Nephron progenitor cell (in vitro differentiated cells): ENCODE measurements around the gene PPIB.

Experiments
- DNase-seq: peaks from one replicate; pipeline ENCODE4 v3.0.0; 2021
- H3K27ac Mint-ChIP-seq: 2 replicates; pipeline ENCODE4 v1.8.0; 2021; ENCODE audit warnings: mild to moderate bottlenecking, moderate library complexity, mixed read lengths
- H3K27me3 Mint-ChIP-seq: 2 replicates; pipeline ENCODE4 v1.8.0; 2021; ENCODE audit warnings: mild to moderate bottlenecking, low read depth, mixed read lengths; ENCODE audit not compliant: poor library complexity
- H3K36me3 Mint-ChIP-seq: 2 replicates; pipeline ENCODE4 v1.8.0; 2021; ENCODE audit warnings: low read depth, mixed read lengths
- H3K4me1 Mint-ChIP-seq: 2 replicates; pipeline ENCODE4 v1.8.0; 2021; ENCODE audit warnings: mixed read lengths
- H3K4me3 Mint-ChIP-seq: 2 replicates; pipeline ENCODE4 v1.8.0; 2021; ENCODE audit warnings: mild to moderate bottlenecking, moderate library complexity, mixed read lengths
- H3K9me3 Mint-ChIP-seq: 2 replicates; pipeline ENCODE4 v1.8.0; 2021; ENCODE audit warnings: mild to moderate bottlenecking, moderate library complexity, mixed read lengths
- TF ChIP-seq, protein P1 (sequence below): fragments of 200-600 bp; sonication (generic); IDR thresholded peaks from 2 replicates; pipeline ENCODE4 v1.5.0; 2021; ENCODE audit warnings: antibody characterized with exemption

Gene PPIB

DNA sequence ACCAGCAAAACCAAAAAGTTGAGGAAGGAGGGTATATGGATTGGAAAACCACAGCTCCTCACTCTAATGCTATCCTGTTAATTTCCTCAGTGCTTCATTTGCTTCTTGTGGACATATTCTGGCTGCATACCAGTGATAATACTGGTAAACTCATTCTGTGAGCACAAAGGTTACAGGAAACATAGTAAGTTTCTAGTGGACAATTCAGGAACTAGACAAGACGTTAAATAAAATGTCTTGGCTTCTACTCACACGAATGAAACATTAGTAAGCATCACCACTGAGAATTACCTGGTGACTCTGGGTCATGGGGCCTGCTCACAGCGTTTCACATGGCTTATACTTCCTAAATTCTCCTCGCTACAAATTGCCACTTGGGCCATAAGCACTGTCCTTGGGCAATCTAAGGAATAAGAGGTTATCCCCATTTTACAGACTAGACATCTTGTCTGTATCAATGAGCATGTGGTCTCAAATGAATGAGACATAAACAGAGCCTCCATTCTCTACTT, 20.1 kb upstream of the PPIB start:
- no peak for DNase-seq
- Mint-ChIP-seq H3K4me3 (no peak overlapping the region), H3K4me1 (peaks cover 28% of the 10 kb centered on the region), H3K27me3 (no peaks in the 10 kb centered on the region), H3K9me3 (no peaks in the 10 kb centered on the region), H3K27ac (no peak overlapping the region), H3K36me3 (peaks cover 22% of the 10 kb centered on the region)
- TF ChIP-seq, protein P1, sequence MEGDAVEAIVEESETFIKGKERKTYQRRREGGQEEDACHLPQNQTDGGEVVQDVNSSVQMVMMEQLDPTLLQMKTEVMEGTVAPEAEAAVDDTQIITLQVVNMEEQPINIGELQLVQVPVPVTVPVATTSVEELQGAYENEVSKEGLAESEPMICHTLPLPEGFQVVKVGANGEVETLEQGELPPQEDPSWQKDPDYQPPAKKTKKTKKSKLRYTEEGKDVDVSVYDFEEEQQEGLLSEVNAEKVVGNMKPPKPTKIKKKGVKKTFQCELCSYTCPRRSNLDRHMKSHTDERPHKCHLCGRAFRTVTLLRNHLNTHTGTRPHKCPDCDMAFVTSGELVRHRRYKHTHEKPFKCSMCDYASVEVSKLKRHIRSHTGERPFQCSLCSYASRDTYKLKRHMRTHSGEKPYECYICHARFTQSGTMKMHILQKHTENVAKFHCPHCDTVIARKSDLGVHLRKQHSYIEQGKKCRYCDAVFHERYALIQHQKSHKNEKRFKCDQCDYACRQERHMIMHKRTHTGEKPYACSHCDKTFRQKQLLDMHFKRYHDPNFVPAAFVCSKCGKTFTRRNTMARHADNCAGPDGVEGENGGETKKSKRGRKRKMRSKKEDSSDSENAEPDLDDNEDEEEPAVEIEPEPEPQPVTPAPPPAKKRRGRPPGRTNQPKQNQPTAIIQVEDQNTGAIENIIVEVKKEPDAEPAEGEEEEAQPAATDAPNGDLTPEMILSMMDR = no peak

DNA sequence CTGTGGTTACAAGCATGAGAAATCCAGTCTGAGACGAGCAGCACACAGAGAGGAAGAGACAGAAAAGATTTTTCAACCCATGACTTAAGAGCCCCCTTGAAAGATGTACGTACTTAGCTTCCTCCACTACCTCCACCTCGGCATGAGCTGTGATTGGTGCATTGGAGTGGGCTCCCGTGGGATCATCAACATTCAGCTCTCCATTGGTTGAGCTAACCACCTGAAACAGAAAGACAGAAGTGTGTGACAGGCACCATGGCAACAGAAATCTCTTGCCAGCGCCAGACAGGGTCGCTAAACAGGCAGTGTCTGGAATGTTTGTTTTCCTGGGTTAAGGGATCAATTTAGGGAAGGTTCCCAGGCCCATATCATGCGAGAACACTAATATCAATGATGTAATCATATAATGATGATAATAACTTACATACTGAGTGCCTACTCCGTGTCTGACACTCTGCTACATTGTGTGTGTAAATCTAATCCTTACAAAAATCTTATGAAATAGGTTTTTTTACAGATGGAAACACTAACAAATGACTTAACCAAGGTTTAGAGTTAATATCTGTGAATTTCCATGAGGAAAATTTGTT, 17.5 kb upstream of the PPIB start:
- Mint-ChIP-seq H3K9me3 (no peaks in the 10 kb centered on the region), H3K4me1 (peaks cover 49% of the 10 kb centered on the region), H3K4me3 (no peak overlapping the region), H3K27ac (peak overlapping the region; percentile 95), H3K27me3 (no peaks in the 10 kb centered on the region), H3K36me3 (peaks cover 27% of the 10 kb centered on the region)
- DNase-seq = peak; percentile 37
- TF ChIP-seq, protein P1 = no peak

DNA sequence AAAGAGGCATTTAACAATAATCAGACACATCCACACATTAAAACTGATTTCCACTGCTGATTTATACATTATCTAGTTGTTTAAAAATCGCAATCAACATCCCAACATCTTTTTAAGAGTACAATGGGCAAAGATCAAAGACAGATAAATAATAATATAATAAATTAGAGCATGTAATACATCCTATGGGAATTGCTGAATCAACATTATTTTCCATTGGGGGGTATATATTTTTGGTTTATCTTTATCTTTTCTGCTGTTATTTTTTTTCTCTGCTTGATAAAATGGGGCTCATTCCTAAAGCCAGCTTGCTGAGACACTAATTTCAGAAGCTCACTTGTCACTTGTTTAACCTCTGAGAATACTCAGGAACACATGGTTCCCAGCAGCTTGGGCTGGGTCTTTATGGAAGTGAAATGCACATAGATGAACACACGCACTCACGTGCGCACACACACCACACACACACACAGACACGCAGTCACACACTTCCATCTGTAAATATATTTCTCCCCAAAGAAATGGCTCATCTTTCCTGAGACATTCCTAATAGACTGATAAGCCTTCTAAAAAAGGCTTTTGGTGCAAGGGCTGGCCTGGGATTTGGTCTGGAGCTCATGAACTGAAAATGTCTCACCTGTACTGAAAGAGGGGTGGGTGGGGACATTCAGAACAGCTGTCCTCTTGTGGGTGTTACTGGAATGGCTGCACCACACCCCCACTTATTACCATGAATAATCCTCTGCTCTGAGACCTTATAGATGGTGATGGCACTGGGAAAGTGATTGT, 3.5 kb upstream of the PPIB start:
- peaks cover 25% of the 10 kb centered on the region for H3K4me1 Mint-ChIP-seq
- no peaks in the 10 kb centered on the region for H3K27me3 Mint-ChIP-seq
- H3K9me3 Mint-ChIP-seq = no peaks in the 10 kb centered on the region
- H3K4me3 Mint-ChIP-seq = no peak overlapping the region
- no peak overlapping the region for H3K27ac Mint-ChIP-seq
- DNase-seq = no peak
- TF ChIP-seq, protein P1 = no peak
- peaks cover 9% of the 10 kb centered on the region for H3K36me3 Mint-ChIP-seq

DNA sequence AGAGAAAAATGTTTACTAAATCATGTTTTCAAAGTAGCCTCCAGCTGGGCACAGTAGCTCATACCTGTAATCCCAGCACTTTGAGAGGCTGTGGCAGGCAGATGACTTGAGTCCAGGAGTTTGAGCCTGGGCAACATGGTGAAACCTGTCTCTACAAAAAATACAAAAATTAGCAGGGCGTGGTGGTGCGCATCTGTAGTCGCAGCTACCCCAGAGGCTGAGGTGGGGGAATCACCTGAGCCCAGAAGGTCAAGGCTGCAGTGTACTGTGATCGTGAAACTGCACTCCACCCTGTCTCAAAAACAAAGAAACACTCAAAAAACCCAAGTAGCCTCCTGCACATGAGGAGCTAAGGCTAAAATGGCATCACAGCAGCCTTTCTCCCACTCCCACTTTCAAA, 1.6 kb upstream of the PPIB start:
- H3K27me3 Mint-ChIP-seq = no peaks in the 10 kb centered on the region
- DNase-seq = no peak
- H3K27ac Mint-ChIP-seq = no peak overlapping the region
- H3K36me3 Mint-ChIP-seq = peaks cover 8% of the 10 kb centered on the region
- H3K9me3 Mint-ChIP-seq = no peaks in the 10 kb centered on the region
- H3K4me1 Mint-ChIP-seq = peaks cover 34% of the 10 kb centered on the region
- H3K4me3 Mint-ChIP-seq = peak overlapping the region; percentile 59
- TF ChIP-seq, protein P1 = no peak

DNA sequence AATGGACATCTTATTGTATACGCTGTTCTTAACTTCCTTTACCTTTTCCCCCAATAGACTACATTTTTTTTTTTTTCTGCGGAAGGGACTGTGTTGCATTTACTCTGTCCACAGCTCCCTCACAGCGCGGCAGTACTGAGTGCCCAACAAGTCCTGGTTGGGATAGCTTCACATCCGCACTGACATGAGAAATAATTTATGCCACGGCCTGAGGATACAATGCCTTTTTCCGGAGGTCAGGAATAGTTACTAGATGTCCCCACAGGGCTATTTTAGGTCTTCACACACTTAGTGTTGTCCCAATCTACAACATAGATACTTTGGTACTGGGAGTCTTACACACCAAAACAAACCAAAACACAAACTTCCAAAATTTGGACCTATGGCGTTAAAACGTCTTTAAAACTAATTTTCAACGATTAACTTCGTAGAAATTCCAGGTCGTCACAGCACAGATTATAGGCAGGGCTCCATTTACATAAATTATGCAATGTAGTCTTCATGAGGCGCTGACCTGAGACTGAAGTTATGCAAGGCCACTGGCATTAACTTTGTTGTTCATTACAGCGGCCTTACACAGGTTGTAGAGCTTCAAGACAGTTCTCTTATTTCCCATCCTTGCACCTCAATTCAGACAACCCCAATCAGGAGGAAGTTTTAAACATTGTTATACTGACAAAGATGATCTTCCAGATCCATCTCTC, 989 bp upstream of the PPIB start:
- Mint-ChIP-seq H3K36me3 (peaks cover 11% of the 10 kb centered on the region), H3K27ac (peak overlapping the region; percentile 87), H3K4me3 (peak overlapping the region; percentile 83), H3K27me3 (no peaks in the 10 kb centered on the region), H3K4me1 (peaks cover 34% of the 10 kb centered on the region), H3K9me3 (no peaks in the 10 kb centered on the region)
- no peak for DNase-seq
- TF ChIP-seq, protein P1 = no peak
